Stimulated activated CD8-positive, alpha-beta memory T cell treated with anti-CD3 and anti-CD28 coated beads, Interleukin-12 subunit alpha, Interleukin-12 subunit beta, amount 100 ng/mL, for 4 hours (primary cell): ENCODE data around the gene ORMDL3.
"Not testable (repeated sequence)": the region's sequence is repeated elsewhere in the genome, so short reads cannot be mapped to it uniquely, and the experiment has no call there.

Experiments used
- DNase-seq: peaks from one replicate; pipeline ENCODE4 v3.0.0-alpha.2; 2020; ENCODE audit warnings: low read depth

Gene ORMDL3

GRCh38 chr17:39949028-39949427, 21.6 kb upstream of the ORMDL3 start:
- DNase-seq: no peak

GRCh38 chr17:39948489-39948828, 21.1 kb upstream of the ORMDL3 start:
- not testable (repeated sequence) for DNase-seq

GRCh38 chr17:39946551-39947330, 19.3 kb upstream of the ORMDL3 start:
- DNase-seq: no peak

- DNase-seq: no peak
Measured at GRCh38 chr17:39944393-39944711, 17.0 kb upstream of the ORMDL3 start.

GRCh38 chr17:39943702-39944392, 16.4 kb upstream of the ORMDL3 start:
- no peak for DNase-seq

- no peak for DNase-seq
Measured at GRCh38 chr17:39939588-39940419, 12.4 kb upstream of the ORMDL3 start.

- no peak for DNase-seq
Measured at GRCh38 chr17:39939106-39939505, 11.7 kb upstream of the ORMDL3 start.

GRCh38 chr17:39938140-39938869, 10.9 kb upstream of the ORMDL3 start:
- no peak for DNase-seq

GRCh38 chr17:39937447-39937846, 10.0 kb upstream of the ORMDL3 start:
- DNase-seq: no peak

GRCh38 chr17:39935909-39936308, 8.5 kb upstream of the ORMDL3 start:
- DNase-seq: no peak

- DNase-seq: no peak
Measured at GRCh38 chr17:39934324-39934723, 6.9 kb upstream of the ORMDL3 start.

GRCh38 chr17:39933912-39934311, 6.5 kb upstream of the ORMDL3 start:
- no peak for DNase-seq

GRCh38 chr17:39929646-39930407, 2.4 kb upstream of the ORMDL3 start:
- DNase-seq: no peak

GRCh38 chr17:39928858-39929645, 1.7 kb upstream of the ORMDL3 start:
- DNase-seq: no peak

GRCh38 chr17:39927929-39928857, 792 bp upstream of the ORMDL3 start:
- no peak for DNase-seq

GRCh38 chr17:39926588-39927100, 757 bp downstream of the ORMDL3 start:
- peak; percentile 23 for DNase-seq

- no peak for DNase-seq
Measured at GRCh38 chr17:39926135-39926587, 1.2 kb downstream of the ORMDL3 start.

GRCh38 chr17:39925282-39926134, 1.9 kb downstream of the ORMDL3 start:
- DNase-seq: no peak
